IMR-90 (cell line): ENCODE measurements around the gene KNL1. TPM values are rescaled to one million over a fixed set of nuclear protein-coding genes. Genes with fewer than 3 reads are reported as not detected.

ENCODE experiments used
- ATAC-seq: fragments of 200-7000 bp; cut with Tn5 transposase; 2 replicates; pipeline ENCODE4 v1.9.1; 2020; ENCODE audit warnings: low read depth, mild to moderate bottlenecking, moderate library complexity
- BruUV-seq: library from RNA; stranded (reverse); fragments of 400-500 nt; replicated peaks from 2 replicates; lab custom pipeline; 2021; lab: Mats Ljungman, UMichigan
- CTCF ChIA-PET: fragments of 300-600 bp; formaldehyde crosslinking; extraction: SDS; loops from one replicate; lab custom pipeline; 2021; ENCODE audit warnings: antibody characterized with exemption; lab: Yijun Ruan, JAX
- POLR2A ChIA-PET: fragments of 300-600 bp; sonication (Branson Sonifier 250); formaldehyde crosslinking; loops from one replicate; lab custom pipeline; 2022; ENCODE audit warnings: antibody characterized with exemption; ENCODE audit not compliant: unreplicated experiment; lab: Charles Lee
- DNase-seq: peaks from one replicate; pipeline ENCODE4 v3.0.0; 2013
- H2AFZ ChIP-seq: replicated peaks from 2 replicates; pipeline ENCODE3; 2013; ENCODE audit warnings: low read length, mild to moderate bottlenecking; ENCODE audit not compliant: poor library complexity
- H2AK5ac ChIP-seq: 2 replicates; pipeline ENCODE4 v1.6.1; 2013; ENCODE audit warnings: low read depth, low read length, inconsistent platforms
- H2AK9ac ChIP-seq: replicated peaks from 2 replicates; pipeline ENCODE3; 2013; ENCODE audit warnings: mild to moderate bottlenecking, low read depth, low read length, moderate library complexity; ENCODE audit not compliant: poor library complexity
- H2BK120ac ChIP-seq: 2 replicates; pipeline ENCODE4 v1.6.1; 2013; ENCODE audit warnings: low read depth, low read length, inconsistent platforms
- H2BK15ac ChIP-seq: 3 replicates; pipeline ENCODE4 v1.6.1; 2013; ENCODE audit warnings: low read depth, low read length, inconsistent platforms
- H2BK20ac ChIP-seq: 2 replicates; pipeline ENCODE4 v1.6.1; 2013; ENCODE audit warnings: low read depth, mild to moderate bottlenecking, inconsistent platforms, low read length, moderate library complexity
- H2BK5ac ChIP-seq: 2 replicates; pipeline ENCODE4 v1.6.1; 2013; ENCODE audit warnings: mild to moderate bottlenecking, low read depth, low read length, inconsistent platforms; ENCODE audit not compliant: poor library complexity, severe bottlenecking
- H3K14ac ChIP-seq: replicated peaks from 2 replicates; pipeline ENCODE4 v1.6.1; 2013; ENCODE audit warnings: low read depth, low read length, inconsistent platforms
- H3K18ac ChIP-seq: 2 replicates; pipeline ENCODE4 v1.6.1; 2013; ENCODE audit warnings: low read depth, low read length, control low read depth
- H3K23ac ChIP-seq: 2 replicates; pipeline ENCODE4 v1.6.1; 2013; ENCODE audit warnings: low read depth, low read length, inconsistent platforms
- H3K27ac ChIP-seq: 2 replicates; pipeline ENCODE4 v1.5.1; 2013; ENCODE audit warnings: mild to moderate bottlenecking, control low read depth, low read length; ENCODE audit not compliant: insufficient read depth
- H3K27me3 ChIP-seq: 2 replicates; pipeline ENCODE4 v1.6.1; 2013; ENCODE audit warnings: low read length; ENCODE audit not compliant: control insufficient read depth, insufficient read depth
- H3K36me3 ChIP-seq: 2 replicates; pipeline ENCODE4 v1.6.1; 2013; ENCODE audit warnings: low read length, mixed read lengths; ENCODE audit not compliant: control insufficient read depth, insufficient read depth
- H3K4ac ChIP-seq: 2 replicates; pipeline ENCODE4 v1.6.1; 2013; ENCODE audit warnings: low read depth, low read length, inconsistent platforms
- H3K4me1 ChIP-seq: 2 replicates; pipeline ENCODE4 v1.6.1; 2013; ENCODE audit warnings: low read length, mixed read lengths; ENCODE audit not compliant: control insufficient read depth, insufficient read depth
- H3K4me2 ChIP-seq: 2 replicates; pipeline ENCODE4 v1.6.1; 2013; ENCODE audit warnings: low read depth, mild to moderate bottlenecking, control low read depth, low read length, moderate library complexity
- H3K4me3 ChIP-seq: 2 replicates; pipeline ENCODE4 v1.5.1; 2013; ENCODE audit warnings: low read depth, mild to moderate bottlenecking, control low read depth, low read length, moderate library complexity; ENCODE audit not compliant: insufficient read depth
- H3K56ac ChIP-seq: 2 replicates; pipeline ENCODE4 v1.6.1; 2013; ENCODE audit warnings: low read length, inconsistent platforms; ENCODE audit not compliant: insufficient read depth; ENCODE audit errors: extremely low read depth
- H3K79me1 ChIP-seq, 2 experiments: 2 replicates each; pipeline ENCODE4 v1.6.1; 2013; ENCODE audit warnings: low read length in 2 of 2, inconsistent platforms in 1 of 2, low read depth in 1 of 2
- H3K9ac ChIP-seq: 2 replicates; pipeline ENCODE4 v1.6.1; 2013; ENCODE audit warnings: low read depth, low read length, control low read depth
- H3K9me1 ChIP-seq: 2 replicates; pipeline ENCODE4 v1.6.1; 2013; ENCODE audit warnings: low read length, inconsistent platforms; ENCODE audit not compliant: insufficient read depth
- H3K9me3 ChIP-seq: 2 replicates; pipeline ENCODE4 v1.6.1; 2013; ENCODE audit warnings: low read length; ENCODE audit not compliant: control insufficient read depth, insufficient read depth
- H4K20me1 ChIP-seq: 2 replicates; pipeline ENCODE4 v1.6.1; 2013; ENCODE audit warnings: low read length, inconsistent platforms; ENCODE audit not compliant: insufficient read depth
- H4K5ac ChIP-seq: 2 replicates; pipeline ENCODE4 v1.6.1; 2013; ENCODE audit warnings: mild to moderate bottlenecking, low read depth, low read length, control low read depth
- H4K8ac ChIP-seq, 2 experiments: 2 replicates each; pipeline ENCODE4 v1.6.1; 2013; ENCODE audit warnings: low read depth in 2 of 2, low read length in 2 of 2, control low read depth in 1 of 2, inconsistent platforms in 1 of 2
- H4K91ac ChIP-seq: 2 replicates; pipeline ENCODE4 v1.6.1; 2013; ENCODE audit warnings: low read depth, low read length, inconsistent platforms; ENCODE audit not compliant: insufficient read depth
- BHLHE40 ChIP-seq: fragments of 150-350 bp; IDR thresholded peaks from 2 replicates; pipeline ENCODE4 v1.6.1; 2016; ENCODE audit warnings: mild to moderate bottlenecking, low read depth, low read length
- CEBPB ChIP-seq: IDR thresholded peaks from 2 replicates; pipeline ENCODE4 v1.6.1; 2012; ENCODE audit warnings: low read depth, low read length, improper control_type of control experiment
- CHD1 ChIP-seq: IDR thresholded peaks from 2 replicates; pipeline ENCODE4 v1.6.1; 2012; ENCODE audit warnings: low read depth, low read length, improper control_type of control experiment
- FOS ChIP-seq: fragments of 150-350 bp; IDR thresholded peaks from 2 replicates; pipeline ENCODE4 v1.6.1; 2016; ENCODE audit warnings: low read depth, low read length
- MAFK ChIP-seq: IDR thresholded peaks from 2 replicates; pipeline ENCODE4 v1.6.1; 2012; ENCODE audit warnings: low read depth, low read length, improper control_type of control experiment
- MXI1 ChIP-seq: IDR thresholded peaks from 2 replicates; pipeline ENCODE4 v1.6.1; 2012; ENCODE audit warnings: low read depth, mild to moderate bottlenecking, low read length, moderate library complexity, borderline replicate concordance
- NFE2L2 ChIP-seq: fragments of 150-350 bp; IDR thresholded peaks from 2 replicates; pipeline ENCODE4 v1.6.1; 2016; ENCODE audit warnings: low read depth, mild to moderate bottlenecking, low read length
- POLR2A ChIP-seq: IDR thresholded peaks from 2 replicates; pipeline ENCODE4 v1.6.1; 2012; ENCODE audit warnings: mild to moderate bottlenecking, low read depth, low read length
- RCOR1 ChIP-seq: IDR thresholded peaks from 2 replicates; pipeline ENCODE4 v1.6.1; 2012; ENCODE audit warnings: mild to moderate bottlenecking, low read length, improper control_type of control experiment; ENCODE audit not compliant: insufficient replicate concordance
- RFX5 ChIP-seq: IDR thresholded peaks from 2 replicates; pipeline ENCODE4 v1.8.0; 2012; ENCODE audit warnings: low read depth, mild to moderate bottlenecking, low read length, moderate library complexity
- WGBS, 2 experiments: methylation state at CpG; one replicate each; pipeline versions ENCODE4 v1.1.5 to v1.1.7; 2013; ENCODE audit warnings: missing lambda C conversion rate in 2 of 2; ENCODE audit not compliant: insufficient read length in 1 of 2; ENCODE audit errors: extremely low coverage in 2 of 2; 5-methylcytosine and 5-hydroxymethylcytosine counted together
- dilution Hi-C: fragments of 300-500 bp; cut with HindIII; formaldehyde crosslinking; loops from one replicate; pipeline ENCODE4 v1.14.3; 2018; ENCODE audit warnings: low sequenced_read_pairs; ENCODE audit not compliant: unreplicated experiment
- in situ Hi-C: fragments of 300-500 bp; cut with MboI; formaldehyde crosslinking; loops from 3 replicates; pipeline ENCODE4 v1.14.3; 2019; ENCODE audit warnings: low sequenced_read_pairs, inconsistent platforms, mixed read lengths
- intact Hi-C: fragments of 100-400 bp; cut with micrococcal nuclease; formaldehyde crosslinking; loops from 2 replicates; pipeline ENCODE4 v1.10.0; 2022
- polyA plus RNA-seq, 3 experiments: library from polyadenylated mRNA; depleted of rRNA; stranded (reverse); fragments of >200 nt; gene quantifications; 2 replicates each; pipeline ENCODE4 v1.2.3, GENCODE V29; 2012; ENCODE audit warnings: low replicate concordance in 1 of 3
- total RNA-seq: library from RNA; depleted of rRNA; stranded (reverse); fragments of >200 nt; gene quantifications from 2 replicates; pipeline ENCODE4 v1.2.3, GENCODE V29; 2012
- TF ChIP-seq, protein P1 (sequence below): fragments of 150-350 bp; IDR thresholded peaks from 2 replicates; pipeline ENCODE4 v1.6.1; 2017; ENCODE audit warnings: mild to moderate bottlenecking, antibody characterized with exemption, low read length, low read depth
- TF ChIP-seq, protein P2 (sequence below): conservative IDR thresholded peaks from 2 replicates; pipeline ENCODE4 v1.5.1; 2012; ENCODE audit warnings: mild to moderate bottlenecking, low read depth, low read length, improper control_type of control experiment

KNL1 gene
- total and polyA plus RNA-seq, 2 of the 4 experiments (the other 2 are of a cell fraction) = 3.1 to 25.1 TPM

GRCh38 chr15:40691737-40692136 is 97.7 kb downstream of the KNL1 start (continued):
- no peak for TF ChIP-seq CEBPB
- TF ChIP-seq MAFK = no peak
- no peak for TF ChIP-seq NFE2L2
- TF ChIP-seq MXI1 = no peak

- H2BK5ac ChIP-seq = peak overlapping the region; percentile 84
- peak overlapping the region; percentile 67 for H2AK5ac ChIP-seq
- H4K8ac ChIP-seq = peak overlapping the region; percentile 60 to 89; a peak in 3 of 4 replicates
- peaks cover 20 to 36% of the 10 kb centered on the region in 2 experiments for H3K79me1 ChIP-seq
- peak overlapping the region; percentile 93 for H3K27ac ChIP-seq
- ATAC-seq (no peak), DNase-seq (no peak)
- in situ Hi-C loops (no loop called here), dilution Hi-C loops (no loop called here), intact Hi-C loops (loop anchor here (2.0 kb wide), 1 partner anchor 99 kb away; the partner anchor contains the start of gene KNL1)
- BruUV-seq = TSS peak; percentile 63
- H2AK9ac ChIP-seq = peak overlapping the region; percentile 84
- H3K4me3 ChIP-seq = peak overlapping the region; percentile 80
- peak overlapping the region; percentile 96 for H3K9ac ChIP-seq
- H3K27me3 ChIP-seq = no peaks in the 10 kb centered on the region
- H2BK15ac ChIP-seq = no peak overlapping the region; the same call in 2 of the 3 replicates
- H3K18ac ChIP-seq = peak overlapping the region; percentile 62
- peak overlapping the region; percentile 91 for H2AFZ ChIP-seq
- peak overlapping the region; percentile 94 for H3K23ac ChIP-seq
- peak overlapping the region; percentile 95 for H3K14ac ChIP-seq
- H2BK20ac ChIP-seq = no peak overlapping the region
- H4K5ac ChIP-seq = peak overlapping the region; percentile 73
- H3K56ac ChIP-seq = peak overlapping the region; percentile 75
- H3K4me2 ChIP-seq = peak overlapping the region; percentile 88
- H3K4ac ChIP-seq = peak overlapping the region; percentile 94
- H4K20me1 ChIP-seq = peaks cover 3% of the 10 kb centered on the region; the same call in 1 of the 2 replicates
- ChIA-PET CTCF (interaction anchor here (0.8 to 1.1 kb wide), 2 partner anchors 13 to 104 kb away, joined by 3 to 4 read pairs; no protein-coding TSS in a partner anchor), POLR2A (interaction anchor here (0.5 to 0.6 kb wide), 2 partner anchors 62 to 68 kb away, joined by 5 to 12 read pairs; no protein-coding TSS in a partner anchor)
- 32% methylated on average over 28 of the region's 31 CpGs; no CpG with 5 or more reads in 1 of the 2 experiments for WGBS, 2 experiments
- H4K91ac ChIP-seq = peak overlapping the region; percentile 69
- peaks cover 4% of the 10 kb centered on the region; the same call in 1 of the 2 replicates for H3K4me1 ChIP-seq
- no peaks in the 10 kb centered on the region for H3K9me1 ChIP-seq
- H3K9me3 ChIP-seq = no peaks in the 10 kb centered on the region
- H3K36me3 ChIP-seq = peaks cover 4% of the 10 kb centered on the region; the same call in 1 of the 2 replicates
- H2BK120ac ChIP-seq = peak overlapping the region; percentile 45; the same call in 1 of the 2 replicates
- TF ChIP-seq, protein P1, sequence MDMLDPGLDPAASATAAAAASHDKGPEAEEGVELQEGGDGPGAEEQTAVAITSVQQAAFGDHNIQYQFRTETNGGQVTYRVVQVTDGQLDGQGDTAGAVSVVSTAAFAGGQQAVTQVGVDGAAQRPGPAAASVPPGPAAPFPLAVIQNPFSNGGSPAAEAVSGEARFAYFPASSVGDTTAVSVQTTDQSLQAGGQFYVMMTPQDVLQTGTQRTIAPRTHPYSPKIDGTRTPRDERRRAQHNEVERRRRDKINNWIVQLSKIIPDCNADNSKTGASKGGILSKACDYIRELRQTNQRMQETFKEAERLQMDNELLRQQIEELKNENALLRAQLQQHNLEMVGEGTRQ = no peak
- TF ChIP-seq RFX5 (no peak), BHLHE40 (no peak), CEBPB (no peak), RCOR1 (no peak), MAFK (no peak), FOS (no peak), POLR2A (no peak), CHD1 (no peak)
- TF ChIP-seq, protein P2, sequence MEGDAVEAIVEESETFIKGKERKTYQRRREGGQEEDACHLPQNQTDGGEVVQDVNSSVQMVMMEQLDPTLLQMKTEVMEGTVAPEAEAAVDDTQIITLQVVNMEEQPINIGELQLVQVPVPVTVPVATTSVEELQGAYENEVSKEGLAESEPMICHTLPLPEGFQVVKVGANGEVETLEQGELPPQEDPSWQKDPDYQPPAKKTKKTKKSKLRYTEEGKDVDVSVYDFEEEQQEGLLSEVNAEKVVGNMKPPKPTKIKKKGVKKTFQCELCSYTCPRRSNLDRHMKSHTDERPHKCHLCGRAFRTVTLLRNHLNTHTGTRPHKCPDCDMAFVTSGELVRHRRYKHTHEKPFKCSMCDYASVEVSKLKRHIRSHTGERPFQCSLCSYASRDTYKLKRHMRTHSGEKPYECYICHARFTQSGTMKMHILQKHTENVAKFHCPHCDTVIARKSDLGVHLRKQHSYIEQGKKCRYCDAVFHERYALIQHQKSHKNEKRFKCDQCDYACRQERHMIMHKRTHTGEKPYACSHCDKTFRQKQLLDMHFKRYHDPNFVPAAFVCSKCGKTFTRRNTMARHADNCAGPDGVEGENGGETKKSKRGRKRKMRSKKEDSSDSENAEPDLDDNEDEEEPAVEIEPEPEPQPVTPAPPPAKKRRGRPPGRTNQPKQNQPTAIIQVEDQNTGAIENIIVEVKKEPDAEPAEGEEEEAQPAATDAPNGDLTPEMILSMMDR = no peak
These were observed 100.0 kb downstream of the KNL1 start for GRCh38 chr15:40693904-40694687.
